ENCODE measurements around the gene SUN5.

The SUN5 gene

DNA sequence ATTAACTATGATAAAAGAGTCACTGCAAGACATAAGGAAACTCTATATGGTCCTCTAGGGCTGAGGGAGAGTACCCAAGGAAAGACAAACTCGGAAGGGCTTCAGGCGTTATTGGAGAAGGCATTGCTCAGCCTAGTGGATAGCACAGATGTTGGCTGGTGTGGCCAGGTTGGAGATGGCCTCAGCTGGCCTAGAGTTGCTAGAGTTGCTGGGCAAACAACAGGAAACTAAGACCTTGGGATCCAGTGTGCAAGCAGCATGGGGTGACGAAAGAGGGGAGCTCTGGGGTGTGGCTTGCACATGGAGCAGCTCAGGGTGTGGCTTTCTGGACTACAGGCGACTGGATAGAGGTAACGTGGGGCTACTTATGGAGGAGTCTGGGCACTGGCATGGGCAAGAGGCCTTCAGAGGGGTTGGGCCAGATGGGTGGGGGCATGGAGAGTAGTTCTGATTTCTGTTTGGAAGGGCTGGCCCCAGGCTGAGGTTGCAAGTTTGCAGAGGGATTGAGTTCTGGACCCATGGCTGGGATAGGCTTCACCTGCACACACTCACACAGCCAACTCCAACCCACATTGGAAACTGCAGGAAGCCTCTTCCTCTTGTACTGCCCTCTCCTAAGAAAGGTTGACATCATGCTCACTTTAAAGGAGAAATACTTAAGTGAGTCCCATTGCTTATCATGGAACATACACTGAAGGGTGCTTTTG is 22.0 kb upstream of the SUN5 start:
- no peak for DNase-seq

DNA sequence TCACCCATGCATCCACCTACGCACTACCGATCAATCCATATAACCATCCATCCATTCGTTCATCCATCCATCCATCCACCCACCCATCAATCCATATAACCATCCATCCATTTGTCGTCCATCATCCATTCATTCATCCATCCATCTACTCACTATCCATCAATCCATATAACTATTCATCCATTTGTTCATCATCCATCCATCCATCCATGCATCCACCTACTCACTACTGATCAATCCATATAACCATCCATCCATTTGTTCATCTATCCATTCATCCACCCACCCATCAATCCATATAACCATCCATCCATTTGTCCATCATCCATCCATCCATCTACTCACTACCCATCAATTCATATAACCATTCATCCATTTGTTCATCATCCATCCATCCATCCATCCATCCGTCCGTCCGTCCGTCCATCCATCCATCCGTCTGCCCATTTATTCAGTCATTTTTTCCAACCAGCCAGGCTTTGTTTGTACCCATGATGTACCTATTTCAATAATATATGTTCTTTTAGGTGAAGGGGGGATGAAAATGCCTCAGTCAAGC is 21.2 kb upstream of the SUN5 start:
- no peak for DNase-seq

DNA sequence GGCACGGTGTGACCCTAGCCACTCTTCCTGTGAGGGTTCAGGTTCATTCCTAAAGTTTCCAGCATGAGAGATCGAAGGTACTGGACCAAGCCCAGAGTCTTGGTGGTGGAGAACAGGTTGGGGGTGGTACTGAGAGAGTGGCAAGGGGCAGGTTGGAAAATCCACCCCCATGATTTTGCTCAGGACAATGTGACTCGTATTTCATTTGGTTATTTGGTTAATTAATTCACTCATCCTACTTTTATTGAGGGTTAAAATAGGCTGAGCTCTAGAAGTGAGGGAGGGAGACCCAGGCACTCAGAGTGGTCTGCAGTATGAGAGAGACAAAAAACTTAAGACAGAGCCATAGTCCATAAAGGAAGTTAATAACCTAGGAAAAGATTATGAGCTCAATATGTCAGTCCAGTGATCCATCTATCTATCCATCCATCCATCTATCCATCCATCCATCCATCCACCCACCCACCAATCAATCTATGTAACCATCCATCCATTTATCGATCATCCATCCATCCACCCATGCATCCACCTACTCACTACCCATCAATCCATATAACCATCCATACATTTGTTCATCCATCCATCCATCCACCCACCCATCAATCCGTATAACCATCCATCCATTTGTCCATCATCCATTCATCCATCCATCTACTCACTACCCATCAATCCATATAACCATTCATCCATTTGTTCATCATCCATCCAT is 20.5 kb upstream of the SUN5 start:
- DNase-seq: no peak

DNA sequence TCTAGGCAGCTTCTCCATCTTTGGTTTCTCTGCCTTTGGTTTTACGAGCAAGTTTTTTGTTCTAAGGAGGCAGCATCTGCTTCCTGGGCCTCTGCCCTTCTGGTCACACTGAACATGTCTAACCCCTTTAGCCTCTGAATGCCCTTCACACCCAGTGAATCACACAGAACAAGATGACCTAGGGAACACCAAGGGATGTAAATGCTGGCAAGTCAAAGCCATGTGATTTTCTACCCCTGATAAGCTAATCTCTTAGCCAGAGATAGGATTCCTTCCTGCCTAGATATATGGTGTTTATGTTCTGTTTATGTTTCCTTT is 20.0 kb upstream of the SUN5 start:
- no peak for DNase-seq

DNA sequence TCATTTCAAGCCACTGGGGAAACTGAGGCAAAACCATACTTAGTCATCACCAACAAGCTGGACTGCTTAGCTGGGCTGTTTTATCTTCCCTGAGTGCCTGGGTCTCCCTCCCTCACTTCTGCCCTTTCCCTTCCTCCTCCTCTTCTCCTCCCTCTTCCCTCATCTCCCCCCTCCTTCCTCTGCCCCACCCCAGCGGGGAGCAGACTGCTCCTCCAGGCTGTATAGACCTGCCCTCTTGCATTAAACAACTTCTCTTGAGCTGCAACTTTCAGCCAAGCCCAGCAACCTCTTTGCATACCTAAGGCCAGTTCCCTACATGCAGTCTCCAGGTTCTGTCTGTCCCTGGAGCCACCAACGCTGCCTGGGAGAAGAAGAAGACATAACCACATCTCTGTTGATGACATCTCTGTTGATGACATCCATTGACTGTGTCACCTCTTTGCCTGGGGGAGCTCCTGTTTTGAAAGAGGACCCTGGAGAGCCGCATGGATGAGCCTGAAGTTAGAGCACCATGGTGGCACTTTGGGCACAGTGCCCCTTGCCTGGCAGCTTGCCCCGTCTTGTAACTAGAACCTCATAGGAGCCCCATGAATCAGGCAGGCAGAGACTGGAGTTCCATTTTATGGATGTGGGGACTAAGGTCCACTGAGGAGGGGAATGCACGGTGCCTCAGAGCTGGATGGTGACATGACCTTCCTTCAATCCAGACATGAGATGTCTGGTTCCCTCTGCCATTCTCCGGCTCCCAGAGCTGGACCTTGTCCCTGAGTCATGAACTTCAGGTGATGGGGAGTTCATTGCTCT is 19.4 kb upstream of the SUN5 start:
- no peak for DNase-seq

DNA sequence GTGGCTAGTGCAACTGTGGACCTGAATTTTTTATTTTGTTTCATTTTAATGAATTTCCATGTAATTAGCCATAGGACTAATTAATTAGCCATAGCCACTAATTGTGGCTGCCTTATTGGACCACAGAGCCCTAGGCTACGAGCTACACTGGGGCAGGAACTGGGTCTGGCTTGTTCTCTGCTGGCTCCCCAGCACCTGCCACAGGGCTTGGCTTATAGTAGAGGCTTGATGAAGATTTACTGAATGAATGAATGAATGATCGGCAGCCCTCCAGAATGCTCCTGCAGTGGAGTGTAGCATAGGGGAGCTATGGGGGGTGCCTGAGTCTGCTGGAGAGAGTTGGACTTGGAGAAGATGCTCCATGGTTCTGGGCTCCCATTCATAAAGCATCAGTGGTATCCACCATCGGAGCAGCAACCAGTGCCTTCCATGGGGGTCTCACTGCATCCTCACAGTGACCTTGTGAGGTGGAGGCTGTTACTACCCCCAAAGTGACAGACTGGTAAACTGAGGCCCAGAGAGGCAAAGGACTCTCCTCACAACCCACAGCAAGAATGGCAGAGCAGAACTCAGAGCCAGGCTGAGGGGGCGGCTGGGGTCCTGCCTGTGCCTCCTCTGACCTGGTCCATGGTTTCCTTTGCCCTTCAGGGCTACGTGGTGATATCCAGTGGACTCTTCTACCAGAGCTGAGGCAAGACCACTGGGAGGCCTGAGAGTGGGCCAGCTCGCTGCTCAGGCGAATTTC is 18.6 kb upstream of the SUN5 start:
- no peak for DNase-seq

DNA sequence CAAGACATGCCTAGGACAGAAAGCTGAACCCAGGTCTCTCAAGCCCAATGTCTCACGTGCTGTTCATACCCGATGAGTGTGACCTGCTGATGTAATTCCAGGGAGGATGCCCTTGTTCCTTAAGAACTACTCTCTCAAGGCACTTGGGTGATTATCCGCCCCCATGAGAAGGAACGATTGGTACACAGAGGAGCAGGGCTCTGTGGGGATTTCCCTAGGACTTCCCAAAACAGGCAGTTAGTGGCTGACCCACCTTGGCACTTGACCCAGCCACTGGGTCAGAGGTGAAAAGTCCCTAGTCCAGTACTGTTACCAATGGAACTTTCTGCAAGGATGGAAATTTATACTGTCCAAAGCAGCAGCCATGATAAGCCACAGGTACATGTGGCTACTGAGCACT is 18.1 kb upstream of the SUN5 start:
- no peak for DNase-seq

DNA sequence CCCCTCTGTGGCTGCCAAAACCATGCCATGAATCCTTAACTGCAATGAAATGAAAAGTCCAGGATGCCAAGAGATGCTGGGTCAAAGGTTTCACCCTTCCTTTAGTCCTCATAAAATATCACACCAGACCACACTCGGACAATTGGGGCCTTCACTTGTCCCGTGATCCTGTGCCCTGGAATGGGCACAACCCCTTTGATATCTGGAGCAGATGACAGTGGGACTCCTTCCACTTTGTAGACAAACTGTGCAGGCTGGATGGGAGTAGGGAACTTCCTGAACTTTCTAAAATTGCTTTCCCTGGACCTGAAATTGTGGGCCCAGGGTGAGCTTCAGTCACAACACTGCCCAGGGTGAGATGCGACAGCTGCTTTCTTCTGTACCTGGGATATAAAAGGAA is 17.6 kb upstream of the SUN5 start:
- DNase-seq: no peak

DNA sequence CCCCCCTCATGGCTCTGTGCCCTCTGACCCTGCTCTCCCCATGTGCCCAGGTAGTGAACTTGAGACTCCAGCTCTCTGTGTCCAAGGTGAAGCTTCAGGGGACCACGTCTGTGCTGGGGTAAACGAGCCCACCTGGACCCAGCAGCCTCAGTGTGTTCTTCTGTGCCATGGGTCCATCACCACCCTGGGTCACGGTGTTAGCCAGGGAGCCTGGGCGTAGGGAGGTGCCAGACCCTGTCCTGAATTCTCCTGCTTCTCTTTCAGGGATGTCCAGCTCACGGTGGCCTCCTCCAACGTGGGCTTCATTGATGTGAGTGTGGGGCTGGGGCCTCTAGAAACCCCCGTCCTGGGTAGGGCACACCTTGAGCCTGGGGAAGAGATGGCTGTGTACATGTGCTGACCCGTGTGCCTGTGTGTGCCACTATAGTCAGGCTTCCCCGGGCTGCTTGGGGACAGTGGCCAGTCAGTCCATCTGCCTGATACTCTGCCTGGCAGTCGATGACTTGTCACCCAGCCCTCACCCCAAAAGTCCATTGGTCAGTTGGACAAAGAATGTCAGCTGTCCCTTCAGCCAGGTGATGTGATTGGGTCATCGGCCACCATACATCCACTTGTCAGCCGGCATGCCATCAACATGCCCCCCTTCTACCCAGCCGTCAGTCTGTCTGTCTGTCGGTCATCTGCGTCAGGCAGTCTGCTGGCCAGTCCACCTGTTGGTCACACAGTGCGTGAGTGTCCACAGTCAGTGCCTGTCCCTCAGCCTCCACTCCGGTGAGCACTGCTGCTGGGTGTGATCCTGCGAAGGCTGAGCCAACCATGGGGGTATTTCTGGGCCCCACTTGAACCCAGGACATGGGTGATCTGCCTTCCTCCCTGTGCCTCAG is 16.3 kb upstream of the SUN5 start:
- no peak for DNase-seq

DNA sequence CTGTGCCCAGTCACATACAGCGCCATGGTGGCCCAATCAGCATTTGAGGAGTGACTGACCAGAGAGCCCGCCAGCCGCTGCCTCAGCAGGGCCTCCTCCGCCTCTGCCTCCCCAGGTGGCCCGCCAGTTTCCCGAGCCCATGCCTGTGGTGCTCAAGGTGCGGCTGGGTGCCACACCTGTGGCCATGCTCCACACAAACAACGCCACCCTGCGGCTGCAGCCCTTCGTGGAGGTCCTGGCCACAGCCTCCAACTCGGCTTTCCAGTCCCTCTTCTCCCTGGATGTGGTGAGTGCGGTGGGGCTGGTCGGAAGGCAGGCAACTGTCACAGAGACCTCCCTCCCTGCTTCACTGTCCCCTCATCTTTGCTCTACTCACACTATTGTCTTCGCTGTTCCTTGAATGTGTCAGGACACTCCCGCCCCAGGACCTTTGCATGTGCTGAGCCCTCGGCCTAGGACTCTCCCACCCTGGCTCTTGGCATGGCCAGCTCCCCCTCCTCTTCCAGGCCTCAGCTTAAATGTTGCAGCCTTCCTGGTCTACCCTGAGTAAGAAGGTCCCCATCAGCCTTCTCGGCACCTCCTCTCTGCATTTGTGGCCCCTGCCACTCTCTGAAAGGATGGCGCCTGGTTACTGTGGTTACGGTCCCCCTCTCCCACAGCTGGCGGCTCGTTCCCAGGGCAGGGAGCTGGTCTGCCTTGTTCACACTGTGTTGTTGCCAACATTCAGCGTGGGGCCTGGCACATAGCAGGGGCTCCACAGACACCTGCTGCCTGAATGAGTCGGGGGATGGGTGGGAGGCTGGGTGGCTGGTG is 15.4 kb upstream of the SUN5 start:
- DNase-seq: no peak

DNA sequence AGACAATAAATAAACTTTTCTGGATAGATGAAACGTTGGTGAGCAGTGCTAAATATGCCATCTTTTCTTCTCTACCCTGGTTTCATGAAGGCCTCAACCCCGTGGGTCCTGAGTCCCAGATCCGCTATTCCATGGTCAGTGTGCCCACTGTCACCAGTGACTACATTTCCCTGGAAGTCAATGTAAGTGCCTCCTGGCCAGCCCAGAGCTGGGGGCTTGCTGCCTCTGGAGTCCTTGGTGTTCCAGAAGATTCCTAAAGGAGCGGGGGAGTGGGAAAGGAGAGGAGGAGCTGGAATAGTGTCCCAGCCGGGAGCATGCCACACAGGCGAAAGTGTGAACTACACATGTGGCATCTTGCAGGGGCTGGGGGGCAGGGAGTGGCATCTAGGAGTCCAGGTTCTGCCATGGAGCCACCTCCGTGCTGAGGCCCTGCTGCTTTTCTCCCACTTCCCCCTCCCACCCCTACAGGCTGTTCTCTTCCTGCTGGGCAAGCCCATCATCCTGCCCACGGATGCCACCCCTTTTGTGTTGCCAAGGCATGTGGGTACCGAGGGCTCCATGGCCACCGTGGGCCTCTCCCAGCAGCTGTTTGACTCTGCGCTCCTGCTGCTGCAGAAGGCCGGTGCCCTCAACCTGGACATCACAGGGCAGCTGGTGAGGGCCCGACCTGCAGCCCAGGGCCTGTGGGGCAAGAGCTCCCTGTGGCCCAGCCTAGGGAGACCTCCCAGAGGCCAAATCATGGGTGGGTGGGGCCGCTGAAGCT is 14.1 kb upstream of the SUN5 start:
- no peak for DNase-seq

DNA sequence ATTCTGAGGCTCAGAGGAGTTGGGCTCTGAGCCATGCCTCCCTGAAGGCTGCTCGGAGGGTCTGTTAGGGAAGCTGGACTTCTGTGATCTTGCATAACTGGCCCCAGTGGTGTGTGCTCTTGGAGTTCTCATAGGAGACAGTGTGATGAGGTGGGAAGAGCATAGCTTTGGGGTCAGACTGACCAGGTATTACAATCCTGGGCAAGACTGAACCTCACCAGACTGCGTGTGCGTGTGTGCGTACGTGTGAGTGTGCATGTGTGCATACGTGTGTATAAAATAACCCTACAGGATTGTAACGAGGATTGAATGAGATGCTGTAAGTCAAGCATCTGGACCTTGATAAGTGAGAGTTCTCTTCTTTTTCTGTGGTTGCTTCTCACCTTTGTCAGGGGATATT is 13.3 kb upstream of the SUN5 start:
- DNase-seq: no peak

DNA sequence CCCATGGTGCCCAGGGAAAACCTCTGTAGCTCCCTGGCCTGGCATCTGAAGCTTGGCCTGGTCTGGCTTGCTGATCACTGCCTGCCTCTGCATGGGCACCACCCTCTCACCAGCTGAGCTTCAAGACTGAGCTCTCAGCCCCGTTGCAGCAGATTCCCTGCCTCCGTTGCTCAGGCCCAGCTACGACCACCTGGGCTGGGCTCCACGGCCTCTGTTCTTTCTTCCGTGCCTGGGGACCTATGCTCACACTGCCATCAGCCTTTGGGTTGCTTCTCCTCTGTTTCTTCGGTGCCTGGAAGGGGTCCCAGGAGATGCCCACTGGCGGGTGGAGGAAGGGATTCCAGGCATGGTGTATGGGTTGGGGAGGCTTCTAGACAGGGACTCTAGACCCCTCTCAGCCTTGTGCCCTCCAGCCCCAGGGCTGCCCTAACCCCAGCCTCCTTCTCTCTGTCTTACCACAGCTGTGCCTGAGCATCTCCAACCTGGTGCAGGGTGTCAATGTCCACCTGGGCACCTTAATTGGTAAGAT is 12.4 kb upstream of the SUN5 start:
- DNase-seq: no peak

DNA sequence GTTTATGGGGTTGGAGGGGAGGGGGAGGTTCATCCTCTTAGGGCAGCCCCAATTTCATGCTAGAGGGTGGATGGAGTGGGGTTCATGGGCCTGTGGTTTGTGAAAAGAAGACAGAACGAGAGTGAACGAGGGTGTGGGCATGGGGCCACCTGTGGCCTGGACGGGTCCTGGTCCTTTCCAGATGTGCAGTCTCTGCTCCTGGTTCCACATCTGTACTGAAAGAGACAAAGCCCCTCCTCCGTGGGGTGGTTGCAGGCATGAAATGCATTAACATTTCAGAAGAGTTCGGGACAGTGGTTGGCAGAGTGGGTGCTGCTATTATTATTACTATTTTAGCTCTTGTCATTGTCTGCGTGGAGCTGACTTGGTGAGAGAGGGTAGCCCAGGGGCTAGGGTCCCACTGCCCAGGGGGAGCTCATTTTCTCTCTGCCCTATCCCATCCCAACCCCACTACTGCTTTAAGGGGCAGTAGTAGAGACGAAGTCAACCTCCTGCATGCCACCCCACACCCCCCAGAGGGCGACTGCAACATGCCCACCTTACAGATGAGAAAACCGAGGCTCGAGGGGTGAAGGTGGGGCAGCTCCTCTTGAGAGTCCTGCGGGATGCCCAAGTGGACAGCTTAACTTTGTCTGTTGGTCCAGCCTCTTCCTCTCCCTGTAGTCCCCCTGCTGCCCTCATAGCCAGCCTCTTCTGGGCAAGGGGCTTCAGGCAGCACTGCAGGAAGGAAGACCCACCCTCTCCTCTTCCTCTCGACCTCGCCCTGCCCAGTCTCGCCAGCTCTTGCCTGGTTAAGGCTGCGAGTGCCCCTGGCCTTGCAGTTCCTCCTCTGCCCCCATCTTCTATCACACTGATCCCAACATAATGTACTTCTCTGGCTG is 11.7 kb upstream of the SUN5 start:
- DNase-seq: no peak

DNA sequence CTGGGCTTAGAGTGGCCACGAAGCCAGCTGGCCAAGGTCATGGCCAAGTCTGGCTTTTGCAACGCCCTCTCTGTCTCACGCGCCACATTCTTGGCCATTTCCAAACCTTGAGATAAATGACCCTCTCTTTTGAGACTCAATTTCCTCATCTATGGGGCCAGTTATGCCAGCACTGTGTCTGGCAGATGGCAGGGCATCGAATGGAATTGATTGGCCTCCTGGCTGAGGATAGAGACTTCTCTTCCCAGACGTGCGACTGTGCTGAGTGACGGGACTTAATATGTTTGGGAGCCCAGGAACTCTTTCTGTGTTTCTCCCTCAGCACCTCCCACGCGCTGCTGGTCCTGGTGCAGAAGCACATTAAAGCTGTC is 10.9 kb upstream of the SUN5 start:
- DNase-seq: no peak

DNA sequence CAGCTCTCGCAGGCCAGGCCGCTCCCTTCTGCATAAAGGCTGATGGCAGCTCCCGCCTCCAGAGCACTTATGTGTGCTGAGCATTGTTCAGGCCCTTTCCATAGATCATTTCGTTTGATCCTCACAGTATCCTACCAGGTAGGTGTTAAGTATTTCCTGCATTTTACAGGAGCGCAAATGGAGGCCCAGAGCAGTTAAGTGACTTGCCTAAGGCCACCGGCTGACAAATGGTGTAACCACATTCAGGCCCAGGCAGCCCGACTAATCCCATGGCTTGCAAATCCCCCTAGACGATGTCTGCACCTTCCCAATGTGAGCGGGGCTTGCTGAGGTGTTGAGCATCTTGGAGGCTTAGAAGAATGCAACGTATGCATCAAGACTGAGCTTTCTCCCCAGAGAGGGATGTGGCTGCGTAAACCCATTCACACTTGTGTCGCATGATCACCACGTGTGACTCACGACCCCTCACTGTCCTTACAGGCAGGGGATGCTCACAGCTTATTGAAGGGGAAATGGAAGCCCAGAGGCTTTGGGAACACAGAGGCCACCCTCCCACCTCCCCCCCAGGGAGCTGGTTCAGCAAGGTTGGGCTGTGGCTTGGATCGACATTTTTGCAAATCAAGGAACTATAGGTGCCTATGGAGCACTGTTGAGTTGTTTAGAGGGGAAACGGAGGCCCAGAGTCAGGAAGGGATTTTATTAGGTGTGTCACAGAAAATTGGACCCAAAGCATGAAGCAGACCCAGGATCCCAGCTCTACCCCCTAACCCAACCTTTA is 10.3 kb upstream of the SUN5 start:
- no peak for DNase-seq

DNA sequence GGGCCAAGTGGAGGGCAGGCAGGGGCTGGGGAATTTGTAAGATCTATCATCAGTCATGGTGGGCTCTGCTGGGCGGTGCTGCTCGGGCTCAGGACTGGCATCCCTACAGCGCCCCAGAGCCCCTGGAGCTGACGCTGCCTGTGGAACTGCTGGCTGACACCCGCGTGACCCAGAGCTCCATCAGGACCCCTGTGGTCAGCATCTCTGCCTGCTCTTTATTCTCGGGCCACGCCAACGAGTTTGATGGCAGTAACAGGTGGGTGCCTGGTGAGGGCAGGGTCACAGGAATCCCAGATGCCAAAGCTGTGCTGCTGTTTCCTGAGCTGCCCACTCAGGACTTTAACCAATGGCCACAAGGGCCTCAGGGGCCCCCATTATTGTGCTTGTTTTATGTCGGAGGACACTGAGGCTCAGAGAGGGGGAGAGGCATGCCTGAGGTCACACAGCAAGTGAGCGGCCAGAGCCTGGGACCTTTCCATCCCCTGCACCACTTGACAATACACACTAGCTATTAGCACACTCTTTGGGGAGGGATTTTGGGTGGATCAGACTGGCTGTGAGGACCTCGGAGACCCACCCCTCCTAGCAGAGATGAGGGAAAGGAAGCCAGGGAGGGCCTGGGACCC is 9.6 kb upstream of the SUN5 start:
- no peak for DNase-seq
